HG03342 (cell line): ENCODE results near the gene CRYBG3.

Experiments used
- ATAC-seq: cut with Tn5 transposase; IDR thresholded peaks from one replicate; pipeline ENCODE4 v1.9.1; 2021; ENCODE audit warnings: mild to moderate bottlenecking, moderate library complexity; ENCODE audit not compliant: unreplicated experiment

Gene CRYBG3

DNA sequence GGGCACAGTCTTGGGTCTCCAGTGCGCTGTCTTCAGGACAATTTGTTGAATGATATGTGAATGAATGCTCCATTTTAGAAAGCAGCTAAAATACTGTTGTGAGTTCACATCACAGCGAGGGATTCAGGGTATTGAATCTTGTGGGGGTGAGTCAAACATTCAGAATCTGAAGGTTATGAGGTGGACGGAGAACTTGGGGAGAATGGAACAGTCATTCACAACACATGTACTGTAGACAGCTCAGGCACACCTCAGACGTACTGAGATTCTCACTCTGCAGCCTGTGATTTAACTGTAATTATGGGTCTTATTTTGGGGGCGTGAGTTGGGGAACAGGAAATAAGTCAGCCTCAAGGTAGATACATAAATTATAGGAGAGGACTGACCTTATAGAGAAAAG is 13.9 kb downstream of the CRYBG3 start:
- ATAC-seq, result no peak

GRCh38 chr3:97838393-97838792 is 16.6 kb downstream of the CRYBG3 start:
- ATAC-seq, result no peak

DNA sequence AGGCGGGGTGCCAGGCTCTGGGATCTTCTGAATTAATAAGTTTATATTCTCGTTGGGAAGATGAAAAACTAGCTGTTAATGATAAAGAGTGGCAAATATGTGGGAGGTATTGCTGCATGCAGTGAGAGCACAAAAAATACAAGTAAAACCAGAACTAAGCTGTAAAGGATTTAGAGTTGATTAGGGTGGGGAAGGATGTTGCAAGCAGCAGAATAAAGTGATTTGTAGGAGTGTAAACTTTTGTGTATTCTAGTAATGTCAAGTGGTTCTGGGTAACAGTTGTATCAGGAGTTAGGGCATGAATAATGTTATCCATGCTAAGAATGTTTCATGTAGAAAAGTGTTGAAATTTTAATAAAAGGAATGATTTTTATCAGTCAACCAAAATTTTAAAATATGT is 18.1 kb downstream of the CRYBG3 start:
- ATAC-seq, result no peak

- no peak for ATAC-seq
These were observed 19.5 kb downstream of the CRYBG3 start for GRCh38 chr3:97841304-97841703.

GRCh38 chr3:97841956-97842355 is 20.1 kb downstream of the CRYBG3 start:
- ATAC-seq, result no peak

DNA sequence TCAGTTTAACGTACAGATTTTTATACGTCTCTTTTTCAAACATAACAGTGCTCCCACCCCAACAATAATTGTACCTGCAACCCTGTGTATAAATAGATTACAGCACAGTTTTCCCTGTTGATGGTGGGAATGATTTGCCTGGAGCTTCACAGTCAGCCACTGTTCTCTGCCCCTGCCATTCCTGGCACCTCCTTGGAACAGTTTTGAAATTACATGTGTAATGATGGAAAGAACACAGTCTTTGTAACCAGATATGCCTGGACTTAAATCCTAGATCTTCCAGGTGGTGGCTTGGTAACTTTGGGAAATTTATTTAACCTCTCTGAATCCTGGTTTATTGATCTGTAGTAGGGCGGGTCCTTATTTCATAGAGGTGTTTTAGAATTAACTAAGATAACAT is 27.0 kb downstream of the CRYBG3 start:
- no peak for ATAC-seq

- no peak for ATAC-seq
These were observed 35.6 kb downstream of the CRYBG3 start for GRCh38 chr3:97857401-97857800.

- no peak for ATAC-seq
These were observed 38.6 kb downstream of the CRYBG3 start for GRCh38 chr3:97860364-97860763.

GRCh38 chr3:97862582-97862981 is 40.8 kb downstream of the CRYBG3 start:
- no peak for ATAC-seq

GRCh38 chr3:97863031-97863430 is 41.2 kb downstream of the CRYBG3 start:
- ATAC-seq, result no peak

GRCh38 chr3:97863775-97864174 is 42.0 kb downstream of the CRYBG3 start:
- no peak for ATAC-seq

- ATAC-seq, result no peak
These were observed 49.4 kb downstream of the CRYBG3 start for GRCh38 chr3:97871186-97871585.

DNA sequence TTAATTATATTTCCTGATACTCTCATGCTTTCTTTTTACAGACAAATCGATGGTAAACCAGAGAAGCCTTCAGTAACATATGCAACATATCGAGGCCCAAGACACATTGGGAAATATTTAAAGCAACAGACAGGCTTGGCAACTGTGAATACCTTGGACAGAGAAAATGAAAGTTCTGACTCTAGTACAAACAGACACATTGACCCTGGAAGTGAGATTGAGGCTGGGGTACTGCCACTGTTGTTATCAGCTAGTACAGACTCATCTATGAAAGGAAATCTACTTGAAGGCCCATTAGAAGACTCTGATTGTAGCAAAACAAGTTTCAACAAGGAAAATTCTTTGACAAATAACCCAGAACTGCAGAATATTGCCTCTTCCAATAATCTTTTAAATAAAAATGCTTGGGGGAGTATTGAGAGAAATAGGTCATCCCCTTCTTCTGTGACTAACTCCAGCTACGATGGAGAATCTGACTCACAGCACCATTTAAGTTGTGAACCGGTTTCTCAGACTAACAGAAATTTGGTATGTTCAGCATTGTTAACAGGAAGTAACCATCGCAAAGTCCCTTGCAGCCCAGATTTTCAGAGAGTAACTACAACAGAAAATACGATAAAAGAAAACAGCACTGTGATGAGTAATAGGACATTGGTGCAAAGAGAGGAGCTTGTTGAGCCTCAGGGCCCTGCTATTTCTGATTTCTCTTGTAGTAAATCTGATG is 50.2 kb downstream of the CRYBG3 start:
- no peak for ATAC-seq

DNA sequence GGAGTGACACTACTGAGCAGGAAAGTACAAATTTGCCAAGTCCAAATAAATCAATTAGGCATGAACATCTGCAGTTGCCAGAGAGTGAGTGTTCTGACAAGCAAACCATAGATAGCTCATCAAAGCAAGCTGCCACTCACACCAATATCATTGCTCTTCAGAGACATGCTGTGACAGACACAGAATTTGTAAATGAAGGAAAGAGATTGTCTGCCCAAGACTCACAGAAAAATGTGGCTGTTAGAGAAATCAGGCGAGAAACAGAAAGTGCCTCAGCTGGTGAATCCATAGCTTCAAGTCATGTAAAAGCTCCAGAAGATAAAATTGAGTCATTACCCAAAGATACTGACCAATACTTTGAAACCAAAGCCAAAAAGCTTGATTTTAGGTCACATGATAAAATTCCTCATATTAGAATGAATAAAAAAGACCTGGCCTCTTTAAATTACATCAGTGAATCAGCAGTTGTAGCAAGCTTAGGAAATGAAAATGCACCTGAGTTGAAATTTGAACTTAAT is 50.8 kb downstream of the CRYBG3 start:
- no peak for ATAC-seq

- no peak for ATAC-seq
These were observed 58.5 kb downstream of the CRYBG3 start for GRCh38 chr3:97880267-97880666.

GRCh38 chr3:97882975-97883598 is 61.3 kb downstream of the CRYBG3 start:
- ATAC-seq, result no peak

- ATAC-seq, result no peak
These were observed 61.9 kb downstream of the CRYBG3 start for GRCh38 chr3:97883736-97884135.

DNA sequence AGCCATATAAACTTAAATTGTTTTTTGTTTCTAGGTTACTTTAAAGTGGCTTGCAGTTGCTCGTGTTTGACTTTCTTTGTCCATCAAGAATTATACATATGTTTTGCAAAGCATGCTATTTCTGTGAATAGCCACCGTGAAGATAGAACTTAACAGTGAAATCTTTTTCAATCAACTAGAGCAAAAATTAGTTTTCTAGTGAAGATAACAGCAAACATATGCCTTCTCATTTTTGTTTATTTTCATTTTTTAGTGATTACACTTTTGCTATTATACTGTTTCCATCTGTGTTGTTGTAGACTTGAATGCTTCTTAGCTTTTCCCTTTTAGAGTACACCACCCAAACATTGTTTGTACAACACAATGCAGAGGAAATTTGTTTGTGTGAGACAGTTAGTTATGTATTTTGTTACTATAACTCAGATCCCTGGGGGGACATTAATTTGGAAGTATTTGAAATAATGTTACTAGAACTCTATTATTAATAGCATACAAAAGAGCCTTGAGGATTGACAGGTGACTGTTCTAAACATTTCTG is 62.8 kb downstream of the CRYBG3 start:
- no peak for ATAC-seq

DNA sequence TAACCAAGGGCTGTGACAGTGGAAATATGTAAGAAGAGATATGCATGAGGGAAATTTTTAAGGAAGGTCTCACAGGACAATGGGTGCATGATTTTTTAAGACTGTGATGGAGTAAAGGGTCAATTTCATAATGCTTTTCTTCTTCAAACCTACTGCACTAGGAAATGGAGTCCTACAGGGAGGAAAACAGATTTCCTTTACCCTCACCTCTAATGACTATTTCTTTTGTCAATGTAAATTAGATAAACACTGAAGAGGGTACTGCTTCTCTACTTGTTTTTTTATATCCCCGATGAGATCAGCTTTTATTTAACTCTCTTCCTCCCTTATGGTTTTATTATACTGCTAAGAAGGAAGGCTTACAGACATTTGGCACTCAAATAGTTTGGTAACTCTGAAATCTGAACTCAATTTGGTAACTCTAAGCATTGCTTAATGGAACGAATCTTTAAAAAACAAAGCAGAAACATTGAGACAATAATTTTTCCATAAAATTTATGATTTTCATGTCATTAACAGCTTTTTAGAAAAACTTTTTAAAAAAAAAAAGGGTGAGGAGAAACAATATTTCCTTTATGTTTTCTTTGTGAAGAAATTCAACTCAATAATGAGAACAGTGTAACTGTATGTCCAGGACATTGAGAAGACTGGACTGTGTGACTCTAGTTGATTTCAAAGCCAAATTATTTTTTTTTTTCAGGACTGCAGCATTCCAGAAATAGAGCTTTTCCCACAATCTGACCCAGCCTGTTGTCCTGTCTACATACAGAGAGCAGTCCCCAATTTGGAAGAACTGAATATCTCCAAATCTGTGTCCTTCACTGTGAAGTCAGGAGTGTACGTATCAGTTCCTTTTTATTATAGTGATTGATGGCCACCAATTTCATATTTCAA is 64.4 kb downstream of the CRYBG3 start:
- no peak for ATAC-seq

DNA sequence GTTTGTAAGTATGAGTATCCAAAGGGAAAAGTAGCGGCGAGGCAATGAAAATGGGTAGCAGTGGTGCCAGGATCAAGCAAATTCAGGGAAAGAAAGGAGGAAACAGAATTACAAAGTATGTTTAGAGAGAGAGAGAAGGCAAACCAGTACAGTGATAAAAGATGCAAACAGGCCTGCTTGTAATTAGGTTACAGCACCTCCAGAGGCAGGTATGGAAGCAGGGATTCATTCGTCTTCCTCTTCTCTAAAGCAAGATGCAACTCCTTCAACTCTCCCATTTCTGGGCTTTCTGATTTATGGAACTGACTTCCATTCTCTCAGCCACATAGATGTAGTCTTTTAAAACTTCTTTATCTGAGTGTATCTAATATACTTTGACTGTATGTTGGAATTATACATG is 68.0 kb downstream of the CRYBG3 start:
- no peak for ATAC-seq

DNA sequence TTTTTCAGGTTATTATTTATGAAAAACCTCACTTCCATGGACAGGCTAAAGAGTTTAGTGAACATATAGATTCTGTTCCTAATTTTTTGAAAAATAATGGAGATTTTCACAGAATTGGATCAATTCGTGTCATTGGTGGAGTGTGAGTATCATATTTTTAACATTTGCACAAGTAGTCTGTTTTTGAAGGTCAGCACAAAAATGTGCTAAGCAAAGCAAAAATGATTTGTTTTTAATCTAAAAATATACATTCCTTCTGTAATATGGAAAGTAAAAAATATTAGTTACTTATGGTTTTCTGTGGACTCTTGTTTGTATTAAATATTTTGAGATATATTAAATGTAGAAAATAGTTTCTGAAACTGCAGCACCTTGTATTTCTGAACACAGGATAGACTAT is 71.0 kb downstream of the CRYBG3 start:
- no peak for ATAC-seq
